Activated T-cell treated with anti-CD3 and anti-CD28 coated beads for 48 hours (primary cell): ENCODE results near the gene ACP3.
"Not testable (repeated sequence)": the region's sequence is repeated elsewhere in the genome, so short reads cannot be mapped to it uniquely, and the experiment has no call there.

Experiments used
- DNase-seq: peaks from one replicate; pipeline ENCODE4 v3.0.0-alpha.2; 2020; ENCODE audit warnings: low read depth

ACP3 gene

GRCh38 chr3:132368515-132368914 is 51.3 kb downstream of the ACP3 start:
- DNase-seq = no peak

GRCh38 chr3:132368962-132369361 is 51.8 kb downstream of the ACP3 start:
- no peak for DNase-seq

DNA sequence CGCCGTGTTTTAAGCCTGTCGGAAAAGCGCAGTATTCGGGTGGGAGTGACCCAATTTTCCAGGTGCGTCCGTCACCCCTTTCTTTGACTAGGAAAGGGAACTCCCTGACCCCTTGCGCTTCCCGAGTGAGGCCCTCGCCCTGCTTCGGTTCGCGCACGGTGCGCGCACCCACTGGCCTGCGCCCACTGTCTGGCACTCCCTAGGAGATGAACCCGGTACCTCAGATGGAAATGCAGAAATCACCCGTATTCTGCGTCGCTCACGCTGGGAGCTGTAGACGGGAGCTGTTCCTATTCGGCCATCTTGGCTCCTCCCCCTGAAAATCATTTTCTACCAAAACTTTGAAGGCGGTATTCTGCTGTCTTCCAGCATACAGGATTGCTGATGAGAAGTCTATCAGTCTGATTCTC is 59.7 kb downstream of the ACP3 start:
- DNase-seq = not testable (repeated sequence)

- no peak for DNase-seq
Observed at GRCh38 chr3:132378048-132378762, 61.0 kb downstream of the ACP3 start.

GRCh38 chr3:132378846-132379245 is 61.6 kb downstream of the ACP3 start:
- DNase-seq = no peak

- no peak for DNase-seq
Observed at GRCh38 chr3:132380920-132381319, 63.7 kb downstream of the ACP3 start.

- DNase-seq = no peak
Observed at GRCh38 chr3:132381348-132381944, 64.2 kb downstream of the ACP3 start.

DNA sequence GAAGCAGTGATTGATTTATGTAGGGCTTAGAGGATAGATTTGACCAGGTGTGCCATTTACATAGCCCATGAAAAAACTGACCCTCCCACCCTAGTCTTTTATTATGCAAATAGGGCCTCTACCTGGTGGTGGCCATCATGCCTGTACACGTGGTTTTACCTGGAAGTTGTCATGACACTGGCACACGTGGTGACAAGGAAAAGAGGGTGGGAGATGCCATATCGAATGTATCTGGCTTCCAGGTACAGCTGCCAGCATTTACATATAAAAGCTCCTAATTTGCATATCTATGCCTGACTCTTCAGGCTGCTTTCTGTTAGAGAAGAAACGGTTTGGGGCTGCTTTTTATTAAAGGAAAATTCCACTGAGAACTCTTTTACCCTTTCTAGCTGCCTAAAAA is 65.1 kb downstream of the ACP3 start:
- DNase-seq = no peak

DNA sequence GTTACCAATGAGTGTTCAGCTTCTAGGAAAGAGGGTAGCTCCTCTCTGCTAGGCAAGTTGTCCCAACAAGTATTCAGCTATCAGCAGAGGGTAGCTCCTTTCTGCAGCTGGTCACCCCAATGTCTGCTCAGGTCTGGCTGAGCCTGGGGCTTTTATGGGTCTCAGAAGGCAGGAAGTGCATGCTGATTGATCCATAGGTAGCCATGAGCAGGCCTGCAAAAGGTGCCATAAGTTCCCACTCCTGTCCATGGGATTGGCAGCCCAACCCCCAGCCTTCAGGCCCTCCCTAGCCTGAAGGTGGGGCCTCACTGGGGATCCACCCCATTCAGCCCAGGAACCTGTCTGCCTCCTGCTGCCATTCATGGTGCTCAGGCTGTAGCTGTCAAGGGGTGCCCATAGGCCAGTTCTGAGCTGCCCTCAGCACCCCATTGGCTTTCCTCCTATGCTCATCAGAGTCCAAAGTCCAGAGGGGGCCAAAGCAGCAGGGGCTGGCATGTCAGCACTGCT is 65.5 kb downstream of the ACP3 start:
- DNase-seq = no peak

- no peak for DNase-seq
Observed at GRCh38 chr3:132386259-132386658, 69.1 kb downstream of the ACP3 start.

GRCh38 chr3:132392675-132393074 is 75.5 kb downstream of the ACP3 start:
- not testable (repeated sequence) for DNase-seq

GRCh38 chr3:132394320-132394719 is 77.1 kb downstream of the ACP3 start:
- DNase-seq = no peak

DNA sequence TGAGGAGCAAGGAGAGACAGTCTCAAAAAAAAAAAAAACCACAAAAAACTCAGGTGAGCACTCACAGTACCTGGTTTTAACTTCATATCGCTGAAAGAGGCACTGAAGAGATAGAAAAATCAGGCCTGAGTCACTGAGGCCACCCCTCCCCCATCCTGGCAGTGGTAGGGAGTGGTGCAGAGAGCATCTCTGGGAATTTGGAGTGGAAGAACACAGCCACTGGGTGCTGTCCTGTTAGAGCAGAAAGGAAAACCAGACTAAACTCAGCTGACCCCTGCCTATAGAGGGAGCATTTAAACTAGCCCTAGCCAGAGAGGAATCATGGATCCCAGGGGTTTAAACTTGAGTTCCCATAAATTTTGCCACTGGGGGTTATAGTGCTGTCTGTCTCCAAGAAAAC is 77.9 kb downstream of the ACP3 start:
- no peak for DNase-seq

- no peak for DNase-seq
Observed at GRCh38 chr3:132396255-132396654, 79.0 kb downstream of the ACP3 start.

DNA sequence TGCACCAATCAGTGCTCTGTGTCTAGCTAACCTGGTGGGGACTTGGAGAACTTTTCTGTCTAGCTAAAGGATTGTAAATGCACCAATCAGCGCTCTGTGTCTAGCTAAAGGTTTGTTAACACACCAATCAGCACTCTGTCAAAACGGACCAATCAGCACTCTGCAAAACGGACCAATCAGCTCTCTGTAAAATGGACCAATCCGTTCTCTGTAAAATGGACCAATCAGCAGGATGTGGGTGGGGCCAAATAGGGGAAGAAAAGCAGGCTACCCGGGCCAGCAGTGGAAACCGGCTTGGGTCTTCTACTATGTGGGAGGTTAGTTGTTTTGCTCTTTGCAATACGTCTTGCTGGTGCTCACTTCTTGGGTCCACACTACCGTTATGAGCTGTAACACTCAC is 79.6 kb downstream of the ACP3 start:
- DNase-seq = not testable (repeated sequence)

DNA sequence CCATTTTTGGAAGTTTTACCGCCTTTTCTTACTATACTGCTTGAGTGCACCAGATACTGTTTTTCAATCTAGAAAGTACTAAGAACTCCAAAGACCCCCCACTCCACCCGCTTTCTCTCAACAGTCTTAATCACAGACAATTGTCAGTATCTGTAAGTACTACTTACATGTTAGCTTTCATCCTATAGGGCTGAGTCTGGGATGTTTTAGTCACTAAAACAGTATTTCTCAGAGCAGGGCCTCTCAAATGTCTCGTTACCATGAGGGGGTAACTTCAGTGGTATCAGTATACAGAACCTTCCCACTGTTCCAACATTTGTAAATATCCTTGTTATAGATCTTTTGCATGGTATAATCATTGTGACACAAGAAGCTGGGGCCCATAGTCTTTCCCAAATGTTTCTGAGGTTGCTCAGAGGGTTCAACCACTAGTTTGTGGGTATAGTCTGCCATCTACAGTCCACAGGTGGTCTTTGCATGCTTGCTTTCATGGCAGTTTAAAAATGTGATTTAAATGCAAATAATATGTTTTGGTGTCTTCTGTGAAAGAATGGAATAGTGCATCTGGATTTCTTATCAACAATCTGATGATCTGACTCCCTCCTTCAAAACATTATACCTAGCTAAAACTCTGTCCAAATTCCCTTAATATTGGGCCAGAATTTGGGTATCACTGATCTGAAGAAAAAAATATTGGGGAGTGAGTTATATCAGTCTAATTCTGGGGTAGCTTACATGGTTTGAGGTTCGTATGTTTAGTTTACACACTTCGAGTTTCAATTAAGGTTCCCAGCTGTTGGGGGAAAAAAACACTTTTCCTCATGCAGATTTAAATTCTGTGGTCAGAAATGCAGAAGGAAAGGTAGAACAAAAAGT is 82.1 kb downstream of the ACP3 start:
- no peak for DNase-seq

DNA sequence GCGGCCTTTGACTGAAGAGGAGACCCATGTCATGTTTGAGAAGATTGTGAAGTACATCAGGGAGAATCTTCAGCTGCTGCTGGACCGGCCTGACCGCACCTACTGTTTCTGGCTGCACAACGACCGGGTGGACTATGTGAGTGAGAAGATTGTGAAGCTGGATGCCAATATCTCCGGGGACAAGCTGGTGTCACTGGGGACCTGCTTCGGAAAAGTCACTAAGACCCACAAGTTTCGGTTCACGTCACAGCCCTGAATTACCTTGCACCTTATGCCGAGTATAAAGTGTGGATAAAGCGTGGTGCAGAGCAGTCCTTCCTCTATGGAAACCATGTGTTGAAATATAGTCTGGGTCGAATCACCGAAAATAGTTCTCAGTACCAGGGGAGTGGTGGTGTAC is 84.0 kb downstream of the ACP3 start:
- no peak for DNase-seq

GRCh38 chr3:132404276-132404675 is 87.1 kb downstream of the ACP3 start:
- DNase-seq = no peak

DNA sequence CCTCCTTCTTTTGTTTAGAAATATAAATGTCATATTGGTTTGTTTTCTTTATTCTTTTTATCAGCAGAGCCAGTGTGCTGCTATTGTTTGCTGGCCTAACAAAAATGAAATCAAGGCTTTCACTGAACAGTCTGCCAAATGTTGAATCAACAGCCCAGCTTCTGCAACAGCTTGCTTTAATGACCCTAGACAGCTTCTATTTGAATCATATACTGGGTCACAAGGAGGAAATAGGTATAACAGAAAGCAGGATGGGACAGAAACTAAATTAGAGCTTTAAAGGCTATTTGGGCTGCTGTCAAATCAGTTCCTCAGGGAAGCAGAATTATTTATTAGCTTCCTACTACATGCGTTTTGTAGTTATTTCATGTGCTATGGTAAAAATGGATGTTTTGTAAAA is 88.0 kb downstream of the ACP3 start:
- DNase-seq = no peak

DNA sequence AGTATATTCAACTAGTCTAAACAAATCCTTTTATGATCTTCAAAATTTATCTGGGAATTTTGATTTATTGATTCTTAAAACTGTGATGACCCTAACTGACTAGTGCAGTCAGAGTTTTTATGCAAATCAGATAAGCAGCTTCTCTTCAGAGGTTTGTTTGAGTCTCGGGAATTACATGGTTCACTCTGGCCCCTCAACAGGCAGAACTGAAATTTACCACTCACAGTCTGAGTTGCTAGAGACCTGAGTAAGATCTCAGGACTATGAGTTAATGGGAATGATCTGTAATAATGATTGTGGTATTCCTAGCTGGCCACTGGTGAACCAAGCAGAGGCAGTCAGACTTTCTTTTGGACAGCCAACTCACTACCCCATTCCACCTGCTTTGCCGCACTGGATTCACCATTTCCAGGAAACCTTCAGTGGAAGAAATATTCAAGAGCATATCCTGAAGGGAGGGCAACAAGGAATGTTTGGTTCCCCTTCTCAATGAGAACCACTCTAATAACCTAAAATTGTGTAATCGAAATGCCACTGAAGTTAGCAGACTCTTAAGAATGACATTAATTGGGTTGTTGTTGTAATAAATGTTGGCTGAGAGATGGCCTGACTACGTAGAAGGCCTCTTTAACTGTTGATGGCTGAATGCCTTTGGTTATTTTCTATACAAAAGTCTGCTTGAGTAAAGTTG is 88.5 kb downstream of the ACP3 start:
- no peak for DNase-seq

DNA sequence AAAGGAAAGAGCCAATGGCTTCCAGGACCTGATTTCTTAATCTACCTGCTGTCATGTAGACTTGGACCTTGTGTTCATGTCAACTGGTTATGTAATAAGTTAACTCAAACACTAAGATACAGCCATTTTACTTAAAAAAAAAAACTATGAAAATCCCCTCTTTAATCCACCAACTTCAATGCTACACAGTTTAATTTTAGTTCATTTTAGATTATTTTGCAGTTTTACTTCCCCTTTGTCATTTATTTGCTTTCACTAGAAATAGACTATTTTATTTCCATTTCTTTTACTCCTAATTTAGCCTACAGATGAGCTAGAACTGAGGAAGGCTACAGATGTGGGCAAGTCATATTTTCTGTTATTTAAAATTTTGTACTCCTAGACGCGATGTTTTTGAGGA is 89.4 kb downstream of the ACP3 start:
- DNase-seq = no peak

DNA sequence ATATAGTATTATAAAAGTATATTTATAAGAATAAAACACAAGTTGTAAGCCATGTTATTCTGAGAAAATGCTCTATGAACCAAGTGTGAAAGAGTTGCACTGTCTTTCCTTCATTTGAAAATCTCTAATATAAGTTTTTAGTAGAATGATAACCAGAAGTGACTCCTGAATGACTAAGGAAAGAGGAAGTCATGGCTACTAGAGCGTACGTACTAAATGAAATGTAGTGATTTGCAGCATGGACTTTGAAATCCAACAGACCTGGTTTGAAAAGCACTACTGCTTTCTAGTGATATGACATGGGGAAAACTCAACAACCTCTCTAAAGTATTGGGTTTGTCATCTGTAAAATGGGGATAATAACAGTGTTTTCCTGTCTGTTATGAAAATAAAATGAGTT is 89.8 kb downstream of the ACP3 start:
- DNase-seq = no peak
